Measurements from ENCODE around the gene PCDH9. TPM values are rescaled to one million over a fixed set of nuclear protein-coding genes. Genes with fewer than 3 reads are reported as not detected.

PCDH9 gene
- total and polyA plus RNA-seq, 2 of the 13 experiments (the other 11 are each of a cell fraction or from before 2014, with no cell fraction given): 0.09 TPM; not detected in 1

- POLR2A ChIA-PET: no interaction called here
- no peak overlapping the region for H2AFZ ChIP-seq (ENCODE audit: low read length)
- no peaks in the 10 kb centered on the region; a peak in 1 of 5 replicates for H3K27me3 ChIP-seq (ENCODE audit: control insufficient read depth in 1 of 2, insufficient read depth in 2 of 2, low read length in 2 of 2)
- 3% methylated on average over 7 of the region's 8 CpGs for WGBS (ENCODE audit: low lambda C conversion rate)
- H3K4me3 ChIP-seq (replicated peaks in 1 of 3; ENCODE audit: insufficient read depth in 1 of 3, low read depth in 2 of 3, low read length in 3 of 3): no peak overlapping the region
- H3K36me3 ChIP-seq (replicated peaks in 1 of 2; ENCODE audit: control insufficient read depth in 1 of 2, insufficient read depth in 2 of 2, low read length in 2 of 2): no peaks in the 10 kb centered on the region
- CTCF ChIA-PET (ENCODE audit: low intra/inter-chr PET ratio, low total read pairs): no interaction called here
- H4K20me1 ChIP-seq (ENCODE audit: insufficient read depth, low read length): no peaks in the 10 kb centered on the region
- no peak overlapping the region for H3K4me2 ChIP-seq (ENCODE audit: low read depth, low read length)
- intact Hi-C loops (cut with micrococcal nuclease; ENCODE audit: unreplicated experiment) (no loop called here), in situ Hi-C loops (cut with HindIII; ENCODE audit: extremely low pct_ligation_motif_present, low pct_unique_long_range_greater_than_20kb) (no loop called here)
- DNase-seq (ENCODE audit: low spot score): no peak
- H3K4me1 ChIP-seq (ENCODE audit: insufficient read depth, low read length): no peaks in the 10 kb centered on the region
- BruUV-seq (replicated peaks): no TSS peak
- no peak overlapping the region for H3K27ac ChIP-seq (ENCODE audit: extremely low read length, insufficient read depth, low read length)
- ATAC-seq: no peak
- FAIRE-seq: no peak
- H3K9ac ChIP-seq (ENCODE audit: insufficient read depth, low read depth, low read length): no peak overlapping the region
- H3K9me3 ChIP-seq (ENCODE audit: low read length): no peaks in the 10 kb centered on the region
- no peaks in the 10 kb centered on the region for H3K79me2 ChIP-seq (ENCODE audit: insufficient read depth, low read length)
- TF ChIP-seq GMEB2 (CRISPR knock-in tag; IDR thresholded peaks at IDR 0.05; ENCODE audit: low read depth): no peak
- TF ChIP-seq SKIL (CRISPR knock-in tag; IDR thresholded peaks at IDR 0.05; ENCODE audit: borderline replicate concordance): no peak
- TF ChIP-seq THRA (CRISPR knock-in tag; IDR thresholded peaks at IDR 0.05; ENCODE audit: borderline replicate concordance): no peak
- no peak for TF ChIP-seq ZBTB26 (CRISPR knock-in tag; IDR thresholded peaks at IDR 0.05; ENCODE audit: borderline replicate concordance)
- no peak for TF ChIP-seq ZNF335 (CRISPR knock-in tag; IDR thresholded peaks at IDR 0.05)
- TF ChIP-seq TERF1 (CRISPR knock-in tag; IDR thresholded peaks at IDR 0.05): no peak
- TF ChIP-seq ATF5 (CRISPR knock-in tag; IDR thresholded peaks at IDR 0.05; ENCODE audit: low read depth): no peak
- no peak for TF ChIP-seq MAFF (IDR thresholded peaks at IDR 0.05; ENCODE audit: low read depth, low read length)
- no peak for TF ChIP-seq SRSF1 (optimal IDR thresholded peaks at IDR 0.05; ENCODE audit: low read depth, low read length)
- no peak for TF ChIP-seq NFATC3 (CRISPR knock-in tag; IDR thresholded peaks at IDR 0.05)
- no peak for TF ChIP-seq BRCA1 (CRISPR knock-in tag; IDR thresholded peaks at IDR 0.05)
- no peak for TF ChIP-seq ZBTB3 (CRISPR knock-in tag; IDR thresholded peaks at IDR 0.05; ENCODE audit: borderline replicate concordance, low read depth)
- TF ChIP-seq NR2F6 (IDR thresholded peaks at IDR 0.05): no peak
- no peak for TF ChIP-seq NR2F6 (CRISPR knock-in tag; IDR thresholded peaks at IDR 0.05)
- TF ChIP-seq GFI1 (CRISPR knock-in tag; IDR thresholded peaks at IDR 0.05; ENCODE audit: borderline replicate concordance): no peak
These were observed 369.9 kb downstream of the PCDH9 start for GRCh38 chr13:66859934-66860877.
